DMS114 treated with DMSO at 0.1 percent for 48 hours (cell line): Measurements from ENCODE around the gene STARD9.

ENCODE experiments used
- DNase-seq: peaks from one replicate; lab custom pipeline; 2025; ENCODE audit not compliant: unreplicated experiment; lab: John Stamatoyannopoulos, UW

Gene STARD9

DNA sequence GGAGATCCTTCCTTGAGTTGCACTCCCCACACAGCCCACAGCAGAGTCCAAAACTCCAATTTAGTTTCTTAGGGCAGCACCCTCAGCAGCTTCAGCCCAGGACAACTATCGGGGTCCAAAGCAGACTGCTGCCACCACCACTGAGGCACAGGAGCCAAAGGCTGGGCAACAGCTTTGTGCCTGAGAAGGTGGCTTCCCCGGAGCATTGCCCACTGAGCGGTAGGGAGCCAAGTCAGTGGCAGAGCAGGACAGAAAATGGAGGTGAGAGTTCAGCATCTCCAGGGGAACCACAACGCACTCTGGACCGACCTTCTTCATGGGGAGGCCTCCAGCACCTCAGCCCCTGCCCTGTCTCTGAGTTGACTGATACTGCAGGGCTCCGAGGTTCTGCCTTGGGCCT, 118.1 kb downstream of the STARD9 start:
- no peak for DNase-seq

- no peak for DNase-seq
These were observed 118.5 kb downstream of the STARD9 start for GRCh38 chr15:42693942-42694341.

- no peak for DNase-seq
These were observed 119.0 kb downstream of the STARD9 start for GRCh38 chr15:42694398-42694797.

DNA sequence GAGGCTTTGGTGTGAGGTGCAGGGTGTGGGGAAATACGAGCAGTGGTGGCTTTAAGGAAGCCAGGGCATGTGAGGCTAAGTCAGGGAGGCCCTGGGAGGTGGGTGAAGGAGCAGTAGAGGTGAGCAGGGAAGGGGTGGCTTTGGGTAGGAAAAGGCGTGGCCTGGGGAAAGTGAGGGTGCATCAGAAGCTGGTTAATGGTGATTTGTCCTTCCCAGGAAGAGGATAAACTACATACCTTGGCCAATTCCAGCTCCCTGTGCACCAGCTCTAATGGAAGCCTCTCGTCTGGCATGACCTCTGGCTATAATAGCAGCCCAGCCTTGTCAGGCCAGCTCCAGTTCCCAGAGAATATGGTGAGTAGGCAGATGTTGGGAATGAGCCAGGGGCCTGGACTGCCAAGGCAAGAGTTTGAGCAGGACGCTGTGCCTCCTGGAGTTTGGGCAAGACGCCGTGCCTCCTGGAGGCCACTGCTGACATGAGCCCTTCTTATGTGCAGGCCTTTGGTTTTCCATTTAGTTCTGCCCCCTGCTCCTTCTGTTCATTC, 120.2 kb downstream of the STARD9 start:
- no peak for DNase-seq

DNA sequence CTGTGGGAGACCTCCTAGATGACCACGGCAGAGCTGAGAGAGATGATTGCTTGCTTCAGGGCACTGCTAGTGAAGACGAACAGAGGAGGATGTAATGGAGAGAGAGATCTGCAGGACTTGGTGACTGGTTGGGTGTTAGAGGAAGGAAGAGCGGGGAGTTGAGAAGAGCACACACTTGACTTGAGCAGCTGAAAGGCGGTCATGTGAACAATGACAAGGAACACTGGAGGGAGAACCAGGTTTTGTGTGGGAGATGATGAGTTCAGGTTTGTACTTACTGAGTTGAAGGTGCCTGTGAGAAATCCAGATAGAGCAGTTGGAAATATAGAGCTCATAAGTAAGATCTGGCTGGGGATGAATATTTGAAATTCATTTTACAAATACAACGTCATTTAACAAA, 121.2 kb downstream of the STARD9 start:
- DNase-seq, result no peak

GRCh38 chr15:42704492-42704926, 129.1 kb downstream of the STARD9 start:
- DNase-seq, result peak; percentile 56

- no peak for DNase-seq
These were observed 129.9 kb downstream of the STARD9 start for GRCh38 chr15:42705336-42705735.

DNA sequence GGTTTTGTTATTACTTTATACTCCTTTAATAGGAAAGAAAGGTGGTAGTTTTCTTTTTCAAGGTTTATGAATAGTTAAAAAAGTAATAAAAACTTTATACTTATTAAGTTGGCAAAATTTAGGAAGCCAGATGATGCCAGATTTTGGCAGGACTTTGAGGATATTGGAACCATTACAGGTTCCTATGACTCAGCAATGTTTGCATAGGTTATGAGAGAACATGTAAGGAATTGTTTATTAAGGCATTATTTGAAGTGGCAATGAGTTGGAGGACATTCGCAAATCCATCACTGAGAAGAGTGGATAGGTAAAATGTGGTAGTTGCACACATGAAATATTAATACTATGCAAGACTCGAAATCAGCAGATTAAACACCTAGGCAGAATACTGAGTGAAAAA, 131.7 kb downstream of the STARD9 start:
- no peak for DNase-seq

DNA sequence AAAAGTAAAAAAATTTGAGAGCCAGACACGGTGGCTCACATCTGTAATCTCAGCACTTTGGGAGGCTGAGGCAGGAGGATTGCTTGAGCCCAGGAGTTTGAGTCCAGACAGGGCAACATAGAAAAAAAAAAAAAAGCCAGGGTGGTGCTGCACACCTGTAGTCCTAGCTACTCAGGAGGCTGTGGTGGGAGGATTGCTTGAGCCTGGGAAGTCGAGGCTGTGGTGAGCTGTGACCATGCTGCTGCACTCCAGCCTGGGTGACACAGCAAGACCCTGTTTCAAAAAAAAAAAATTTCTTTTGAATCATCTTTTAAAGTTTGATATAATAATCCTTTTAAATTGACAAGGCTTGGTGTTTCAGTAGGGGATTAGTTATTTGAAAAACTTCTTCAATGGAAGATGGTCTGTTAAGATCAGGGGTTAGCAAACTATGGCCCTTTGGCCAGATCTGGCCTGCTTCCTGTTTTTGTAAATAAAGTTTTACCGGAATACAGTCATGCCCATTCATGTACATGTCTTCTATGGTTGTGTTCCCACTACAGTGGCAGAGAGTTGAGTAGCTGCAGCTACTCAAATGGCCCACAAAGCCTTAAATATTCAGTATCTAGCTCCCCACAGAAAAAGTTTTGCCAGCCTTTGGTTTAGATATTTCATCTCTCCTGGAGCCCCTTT, 132.6 kb downstream of the STARD9 start:
- no peak for DNase-seq

DNA sequence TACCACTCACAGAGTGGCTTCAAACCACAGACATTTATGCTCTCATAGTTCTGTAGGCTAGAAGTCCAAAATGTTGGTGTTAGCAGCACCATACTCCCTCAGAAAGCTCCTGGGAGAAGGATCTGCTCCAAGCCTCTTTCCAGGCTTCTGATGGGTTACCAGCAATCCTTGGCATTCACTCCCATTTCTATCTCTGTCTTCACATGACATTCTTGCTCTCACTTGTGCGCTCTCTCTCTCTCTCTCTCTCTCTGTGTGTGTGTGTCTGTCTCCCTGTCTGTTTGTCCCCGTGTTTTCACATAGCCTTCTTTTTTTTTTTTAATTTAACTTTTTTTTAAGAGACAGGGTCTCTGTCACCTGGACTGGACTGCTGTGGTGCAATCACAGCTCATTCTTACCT, 135.3 kb downstream of the STARD9 start:
- DNase-seq, result no peak

DNA sequence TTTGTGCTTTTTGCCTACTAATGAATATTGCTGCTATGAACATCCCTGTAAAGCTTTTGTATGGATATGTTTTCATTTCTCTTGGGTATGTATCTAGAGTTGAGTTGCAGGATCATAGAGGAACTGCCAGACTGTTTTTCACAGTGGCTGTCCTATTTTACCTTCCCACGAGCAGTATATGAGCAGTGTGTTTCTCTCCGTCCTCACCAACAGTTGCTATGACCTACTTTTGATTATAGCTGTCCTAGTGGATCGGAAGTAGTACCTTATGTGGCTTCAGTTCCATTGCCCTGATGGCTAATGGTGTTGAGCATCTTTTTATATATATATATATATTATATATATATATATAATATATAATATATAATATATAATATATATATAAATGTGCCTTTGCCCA, 136.3 kb downstream of the STARD9 start:
- DNase-seq, result no peak

DNA sequence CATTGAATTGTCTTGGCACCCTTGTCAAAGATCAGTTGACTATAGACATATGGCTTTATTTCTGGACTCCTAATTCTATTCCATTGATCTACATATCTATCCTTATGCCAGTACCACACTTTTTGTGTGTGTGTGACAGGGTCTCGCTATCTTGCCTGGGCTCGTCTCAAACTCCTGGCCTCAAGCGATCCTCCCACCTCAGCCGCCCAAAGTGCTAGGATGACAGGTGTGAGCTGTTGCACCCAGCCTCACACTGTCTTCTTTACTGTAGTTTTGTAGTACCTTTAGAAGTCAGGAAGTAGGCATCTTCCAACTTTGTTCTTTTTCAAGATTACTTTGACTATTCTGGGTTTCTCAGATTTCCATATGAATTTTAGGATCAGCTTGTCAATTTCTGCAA, 137.2 kb downstream of the STARD9 start:
- no peak for DNase-seq

DNA sequence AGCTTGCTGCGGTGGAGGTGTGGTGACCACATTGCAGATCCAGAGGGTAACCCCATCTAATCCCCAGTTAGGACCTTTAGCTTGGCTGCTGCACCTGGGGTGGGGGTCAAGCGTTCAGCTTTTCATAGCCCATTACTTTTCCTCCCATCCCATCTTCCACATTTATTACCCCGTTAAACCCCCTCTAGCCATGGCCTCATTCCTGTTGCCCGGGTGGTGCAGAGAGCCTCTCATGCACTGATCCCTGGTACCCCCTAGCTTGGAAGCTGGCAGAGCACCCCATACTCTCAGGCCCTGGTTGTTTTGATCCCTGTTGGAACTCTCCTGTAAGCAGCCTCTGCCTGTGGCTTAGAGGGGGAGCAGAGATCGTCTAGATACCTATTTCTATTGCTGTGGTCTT, 140.7 kb downstream of the STARD9 start:
- no peak for DNase-seq

GRCh38 chr15:42716626-42717025, 141.2 kb downstream of the STARD9 start:
- no peak for DNase-seq

GRCh38 chr15:42719043-42719442, 143.6 kb downstream of the STARD9 start:
- no peak for DNase-seq

- DNase-seq, result no peak
These were observed 144.7 kb downstream of the STARD9 start for GRCh38 chr15:42720071-42720470.

- no peak for DNase-seq
These were observed 145.6 kb downstream of the STARD9 start for GRCh38 chr15:42721016-42721415.

GRCh38 chr15:42721916-42722315, 146.5 kb downstream of the STARD9 start:
- DNase-seq, result no peak

- no peak for DNase-seq
These were observed 147.7 kb downstream of the STARD9 start for GRCh38 chr15:42723068-42723467.

DNA sequence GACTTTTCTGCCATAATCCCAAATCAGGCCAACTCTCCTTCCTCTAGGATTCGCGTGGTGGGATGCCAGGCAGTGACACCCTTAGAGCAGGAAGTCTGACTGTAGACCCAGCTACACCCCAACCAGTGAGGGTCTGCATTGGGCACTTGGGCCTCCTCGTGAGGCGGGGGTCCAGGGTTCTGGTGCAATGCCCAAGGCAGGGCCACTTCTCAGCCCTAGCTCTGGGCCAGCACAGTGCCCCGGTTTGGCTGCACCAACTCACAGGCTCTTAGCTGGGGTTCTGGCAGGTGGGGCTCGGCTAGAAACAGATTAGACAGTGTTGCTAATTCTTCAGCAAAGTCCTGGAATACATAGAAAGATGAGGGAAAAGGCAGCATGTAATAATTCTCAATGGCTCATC, 148.9 kb downstream of the STARD9 start:
- no peak for DNase-seq

DNA sequence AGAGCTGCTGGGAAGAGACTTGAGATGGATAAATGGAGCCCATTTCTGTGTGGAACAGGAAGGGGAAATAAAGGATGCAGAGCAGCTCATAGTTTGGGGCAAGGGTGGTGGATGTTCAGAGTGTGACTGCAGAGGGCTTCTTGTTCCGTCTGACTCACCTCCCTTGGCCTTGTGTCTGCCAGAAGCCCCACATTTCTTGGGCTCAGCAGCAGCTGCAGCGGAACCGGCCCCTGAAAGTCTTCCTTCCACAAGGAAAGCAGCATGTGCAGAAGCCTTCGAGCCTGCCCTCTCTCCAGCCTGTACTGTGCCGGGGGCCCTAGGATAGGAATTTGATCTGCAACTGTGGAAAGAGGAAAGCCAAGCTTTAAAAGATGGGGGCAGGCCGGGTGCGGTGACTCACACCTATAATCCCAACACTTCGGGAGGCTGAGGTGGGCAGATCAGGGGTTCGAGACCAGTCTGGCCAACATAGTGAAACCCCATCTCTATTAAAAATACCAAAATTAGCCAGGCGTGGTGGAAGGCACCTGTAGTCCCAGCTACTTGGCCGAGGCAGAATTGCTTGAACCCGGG, 150.0 kb downstream of the STARD9 start:
- no peak for DNase-seq

GRCh38 chr15:42726114-42726513, 150.7 kb downstream of the STARD9 start:
- DNase-seq, result no peak
